GM10266 (cell line): Measurements from ENCODE around the gene SPEM3.
A peak's percentile ranks its signal among the peaks of the same experiment; 100 is the strongest.

Source experiments
- DNase-seq: peaks from one replicate; pipeline ENCODE4 v3.0.0; 2012; ENCODE audit errors: extremely low spot score
- TF ChIP-seq, protein P1 (sequence below): IDR thresholded peaks from 2 replicates; pipeline ENCODE4 v1.5.1; 2012; ENCODE audit warnings: mild to moderate bottlenecking, low read depth; ENCODE audit not compliant: control insufficient read depth, insufficient read depth; ENCODE audit errors: missing control alignments

The SPEM3 gene

GRCh38 chr17:7383742-7384488 lies 44.7 kb upstream of the SPEM3 start:
- DNase-seq, result peak; percentile 91
- TF ChIP-seq, protein P1, sequence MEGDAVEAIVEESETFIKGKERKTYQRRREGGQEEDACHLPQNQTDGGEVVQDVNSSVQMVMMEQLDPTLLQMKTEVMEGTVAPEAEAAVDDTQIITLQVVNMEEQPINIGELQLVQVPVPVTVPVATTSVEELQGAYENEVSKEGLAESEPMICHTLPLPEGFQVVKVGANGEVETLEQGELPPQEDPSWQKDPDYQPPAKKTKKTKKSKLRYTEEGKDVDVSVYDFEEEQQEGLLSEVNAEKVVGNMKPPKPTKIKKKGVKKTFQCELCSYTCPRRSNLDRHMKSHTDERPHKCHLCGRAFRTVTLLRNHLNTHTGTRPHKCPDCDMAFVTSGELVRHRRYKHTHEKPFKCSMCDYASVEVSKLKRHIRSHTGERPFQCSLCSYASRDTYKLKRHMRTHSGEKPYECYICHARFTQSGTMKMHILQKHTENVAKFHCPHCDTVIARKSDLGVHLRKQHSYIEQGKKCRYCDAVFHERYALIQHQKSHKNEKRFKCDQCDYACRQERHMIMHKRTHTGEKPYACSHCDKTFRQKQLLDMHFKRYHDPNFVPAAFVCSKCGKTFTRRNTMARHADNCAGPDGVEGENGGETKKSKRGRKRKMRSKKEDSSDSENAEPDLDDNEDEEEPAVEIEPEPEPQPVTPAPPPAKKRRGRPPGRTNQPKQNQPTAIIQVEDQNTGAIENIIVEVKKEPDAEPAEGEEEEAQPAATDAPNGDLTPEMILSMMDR, result no peak

GRCh38 chr17:7384489-7385081 lies 44.1 kb upstream of the SPEM3 start:
- DNase-seq, result peak; percentile 27

DNA sequence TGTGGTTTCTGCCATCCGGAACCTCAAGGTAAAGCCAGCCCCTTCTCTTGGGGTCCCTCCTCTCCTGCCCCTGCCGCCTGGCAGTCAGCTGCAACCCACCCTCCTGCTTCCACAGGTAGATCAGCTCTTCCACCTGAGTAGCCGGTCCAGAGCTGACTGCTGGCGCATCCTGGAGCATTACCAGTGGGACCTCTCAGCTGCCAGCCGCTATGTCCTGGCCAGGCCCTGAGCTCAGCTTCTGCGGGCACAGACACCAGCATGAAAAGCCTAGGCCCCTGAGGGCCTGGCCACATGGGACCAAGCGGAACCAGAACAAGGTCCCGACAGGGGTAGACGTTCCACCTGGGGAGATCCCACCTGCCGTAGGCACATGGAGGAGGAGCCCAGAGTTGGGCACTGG lies 39.8 kb upstream of the SPEM3 start:
- TF ChIP-seq, protein P1, result no peak
- DNase-seq, result no peak

More at GRCh38 chr17:7384489-7385081, 44.1 kb upstream of the SPEM3 start:
- TF ChIP-seq, protein P1, result no peak

GRCh38 chr17:7389924-7390910 lies 38.4 kb upstream of the SPEM3 start:
- TF ChIP-seq, protein P1, result no peak
- DNase-seq, result no peak

DNA sequence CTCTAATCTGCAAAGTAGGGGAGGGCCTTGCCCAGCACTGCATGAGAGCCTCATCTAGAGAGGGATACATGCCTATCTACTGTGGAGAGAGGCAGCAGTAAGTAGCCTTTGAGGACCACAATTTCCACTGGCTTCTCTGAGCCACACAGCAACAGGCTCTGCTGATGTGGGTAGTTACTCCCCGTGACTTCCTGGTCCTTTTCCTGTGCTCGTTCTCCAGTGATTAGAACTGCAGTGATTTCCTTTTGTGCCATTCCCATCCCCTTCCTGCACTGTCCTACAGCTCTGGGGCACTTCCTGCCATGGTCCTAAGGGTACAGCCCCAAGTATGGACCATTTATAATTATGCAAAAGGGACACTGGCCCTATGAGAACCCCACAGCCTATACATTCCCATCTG lies 37.4 kb upstream of the SPEM3 start:
- TF ChIP-seq, protein P1, result no peak
- no peak for DNase-seq

- no peak for DNase-seq
- TF ChIP-seq, protein P1, result no peak
Measured at GRCh38 chr17:7392696-7393612, 35.7 kb upstream of the SPEM3 start.
